ENCODE data around the gene FOXA2. TPM values are rescaled to one million over a fixed set of nuclear protein-coding genes. Genes with fewer than 3 reads are reported as not detected.

The FOXA2 gene
- total and polyA plus RNA-seq, 2 of the 13 experiments (the other 11 are each of a cell fraction or from before 2014, with no cell fraction given), result 8.8 to 12.2 TPM

GRCh38 chr20:22563062-22563965 is 21.1 kb downstream of the FOXA2 start (continued):
- peak; percentile 24; the same call in 1 of the 2 replicates for TF ChIP-seq ZNF687 (CRISPR knock-in tag; IDR thresholded peaks at IDR 0.05)
- TF ChIP-seq TERF1 (CRISPR knock-in tag; IDR thresholded peaks at IDR 0.05), result no peak
- TF ChIP-seq ZBTB3 (CRISPR knock-in tag; IDR thresholded peaks at IDR 0.05; ENCODE audit: borderline replicate concordance, low read depth), result 0 out of 2 replicates have a peak, but pooled peaks have one; percentile 47
- TF ChIP-seq ZNF747 (CRISPR knock-in tag; IDR thresholded peaks at IDR 0.05; ENCODE audit: borderline replicate concordance), result no peak
- 0 out of 2 replicates have a peak, but pooled peaks have one; percentile 15 for TF ChIP-seq E2F1 (CRISPR knock-in tag; IDR thresholded peaks at IDR 0.05)
- TF ChIP-seq ZNF263 (CRISPR knock-in tag; IDR thresholded peaks at IDR 0.05), result 0 out of 2 replicates have a peak, but pooled peaks have one; percentile 44
- TF ChIP-seq XBP1 (CRISPR knock-in tag; IDR thresholded peaks at IDR 0.05), result no peak
- TF ChIP-seq ZSCAN5A (CRISPR knock-in tag; IDR thresholded peaks at IDR 0.05; ENCODE audit: borderline replicate concordance), result peak; percentile 67; the same call in 1 of the 2 replicates
- no peak for TF ChIP-seq CSRNP1 (CRISPR knock-in tag; IDR thresholded peaks at IDR 0.05)
- TF ChIP-seq TARDBP (CRISPR knock-in tag; IDR thresholded peaks at IDR 0.05), result no peak
- TF ChIP-seq HIVEP1 (CRISPR knock-in tag; IDR thresholded peaks at IDR 0.05), result no peak
- TF ChIP-seq PHF20 (CRISPR knock-in tag; IDR thresholded peaks at IDR 0.05), result no peak
- TF ChIP-seq IKZF1 (IDR thresholded peaks at IDR 0.05), result no peak
- 0 out of 2 replicates have a peak, but pooled peaks have one; percentile 38 for TF ChIP-seq SRY (CRISPR knock-in tag; IDR thresholded peaks at IDR 0.05)
